ENCODE results near the gene CKAP2L. TPM values are rescaled to one million over a fixed set of nuclear protein-coding genes. Genes with fewer than 3 reads are reported as not detected.

The CKAP2L gene
- total RNA-seq, 1 experiment from 2014 or later: 42.5 TPM

DNA sequence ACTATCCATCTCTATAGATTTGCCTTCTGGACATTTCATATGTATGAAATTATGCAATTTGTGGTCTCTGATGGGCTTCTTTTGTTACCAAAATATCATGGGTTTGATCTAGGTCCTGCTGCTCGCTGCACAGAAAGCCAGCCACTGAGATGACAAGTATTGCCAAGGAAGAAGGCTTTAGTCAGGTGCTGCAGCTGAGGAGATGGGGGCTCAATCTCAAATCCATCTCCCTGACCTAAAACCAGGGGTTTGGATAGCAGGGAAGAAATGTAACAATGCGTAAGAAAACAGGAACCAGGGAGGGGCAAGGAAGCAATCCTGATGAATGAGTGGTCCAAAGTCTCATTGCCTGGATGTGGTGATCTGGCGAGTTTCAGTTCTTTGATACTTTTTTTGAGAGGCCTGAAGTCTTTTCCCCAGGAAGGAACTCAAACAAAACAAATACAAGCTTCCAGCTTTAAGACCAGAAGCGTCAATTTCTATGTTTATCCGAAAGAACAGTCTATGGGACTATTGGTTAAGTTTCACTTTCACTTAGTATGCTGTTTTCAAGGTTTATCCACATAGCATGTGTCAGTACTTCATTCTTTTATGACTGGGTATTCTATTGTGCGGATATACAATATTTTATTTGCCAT is 3.4 kb upstream of the CKAP2L start:
- CTCF ChIA-PET: no interaction called here
- DNase-seq: no peak
- peaks cover 41% of the 10 kb centered on the region for H3K4me1 Mint-ChIP-seq (ENCODE audit: low read depth, unreplicated experiment)
- H3K27ac Mint-ChIP-seq (ENCODE audit: unreplicated experiment): no peak overlapping the region
- TF ChIP-seq, protein P1, sequence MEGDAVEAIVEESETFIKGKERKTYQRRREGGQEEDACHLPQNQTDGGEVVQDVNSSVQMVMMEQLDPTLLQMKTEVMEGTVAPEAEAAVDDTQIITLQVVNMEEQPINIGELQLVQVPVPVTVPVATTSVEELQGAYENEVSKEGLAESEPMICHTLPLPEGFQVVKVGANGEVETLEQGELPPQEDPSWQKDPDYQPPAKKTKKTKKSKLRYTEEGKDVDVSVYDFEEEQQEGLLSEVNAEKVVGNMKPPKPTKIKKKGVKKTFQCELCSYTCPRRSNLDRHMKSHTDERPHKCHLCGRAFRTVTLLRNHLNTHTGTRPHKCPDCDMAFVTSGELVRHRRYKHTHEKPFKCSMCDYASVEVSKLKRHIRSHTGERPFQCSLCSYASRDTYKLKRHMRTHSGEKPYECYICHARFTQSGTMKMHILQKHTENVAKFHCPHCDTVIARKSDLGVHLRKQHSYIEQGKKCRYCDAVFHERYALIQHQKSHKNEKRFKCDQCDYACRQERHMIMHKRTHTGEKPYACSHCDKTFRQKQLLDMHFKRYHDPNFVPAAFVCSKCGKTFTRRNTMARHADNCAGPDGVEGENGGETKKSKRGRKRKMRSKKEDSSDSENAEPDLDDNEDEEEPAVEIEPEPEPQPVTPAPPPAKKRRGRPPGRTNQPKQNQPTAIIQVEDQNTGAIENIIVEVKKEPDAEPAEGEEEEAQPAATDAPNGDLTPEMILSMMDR (IDR thresholded peaks at IDR 0.05; ENCODE audit: unreplicated experiment): no peak
- no peak overlapping the region for H3K4me3 Mint-ChIP-seq (ENCODE audit: low read depth, unreplicated experiment)
- H3K36me3 Mint-ChIP-seq (ENCODE audit: insufficient read depth, unreplicated experiment): peaks cover 20% of the 10 kb centered on the region
- H3K27me3 Mint-ChIP-seq (ENCODE audit: unreplicated experiment): no peaks in the 10 kb centered on the region
- intact Hi-C loops (cut with micrococcal nuclease; ENCODE audit: unreplicated experiment): no loop called here
- BruUV-seq (replicated peaks): no TSS peak
- peaks cover 10% of the 10 kb centered on the region for H3K9me3 Mint-ChIP-seq (ENCODE audit: low read depth, unreplicated experiment)

DNA sequence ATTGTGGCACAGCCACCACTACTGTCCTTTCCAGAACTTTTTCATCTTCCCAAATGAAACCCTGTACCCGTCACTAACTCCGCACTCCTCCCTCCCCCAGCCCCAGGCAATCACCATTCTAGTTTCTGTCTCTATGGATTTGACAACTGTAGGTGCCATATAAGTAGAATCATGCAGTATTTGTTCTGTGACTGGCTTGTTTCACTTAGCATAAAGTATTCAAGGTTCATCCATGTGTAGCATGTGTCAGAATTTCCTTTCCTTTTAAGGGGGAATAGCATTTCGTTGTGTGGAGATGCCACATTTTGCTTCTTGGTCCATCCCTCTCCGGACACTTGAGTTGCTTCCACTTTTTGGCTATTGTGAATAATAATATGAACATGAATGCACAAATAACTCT is 842 bp upstream of the CKAP2L start:
- intact Hi-C loops (cut with micrococcal nuclease; ENCODE audit: unreplicated experiment): no loop called here
- H3K4me3 Mint-ChIP-seq (ENCODE audit: low read depth, unreplicated experiment): peak overlapping the region; percentile 98
- no peak overlapping the region for H3K27ac Mint-ChIP-seq (ENCODE audit: unreplicated experiment)
- TSS peak; percentile 44 for BruUV-seq (replicated peaks)
- peaks cover 56% of the 10 kb centered on the region for H3K4me1 Mint-ChIP-seq (ENCODE audit: low read depth, unreplicated experiment)
- peaks cover 10% of the 10 kb centered on the region for H3K9me3 Mint-ChIP-seq (ENCODE audit: low read depth, unreplicated experiment)
- no peak for DNase-seq
- H3K36me3 Mint-ChIP-seq (ENCODE audit: insufficient read depth, unreplicated experiment): peaks cover 35% of the 10 kb centered on the region
- CTCF ChIA-PET: interaction anchor here (0.7 kb wide), 1 partner anchor 19 kb away, joined by 3 read pairs; the partner anchor contains the start of gene IL1A
- no peaks in the 10 kb centered on the region for H3K27me3 Mint-ChIP-seq (ENCODE audit: unreplicated experiment)
- TF ChIP-seq, protein P1 (IDR thresholded peaks at IDR 0.05; ENCODE audit: unreplicated experiment): no peak

DNA sequence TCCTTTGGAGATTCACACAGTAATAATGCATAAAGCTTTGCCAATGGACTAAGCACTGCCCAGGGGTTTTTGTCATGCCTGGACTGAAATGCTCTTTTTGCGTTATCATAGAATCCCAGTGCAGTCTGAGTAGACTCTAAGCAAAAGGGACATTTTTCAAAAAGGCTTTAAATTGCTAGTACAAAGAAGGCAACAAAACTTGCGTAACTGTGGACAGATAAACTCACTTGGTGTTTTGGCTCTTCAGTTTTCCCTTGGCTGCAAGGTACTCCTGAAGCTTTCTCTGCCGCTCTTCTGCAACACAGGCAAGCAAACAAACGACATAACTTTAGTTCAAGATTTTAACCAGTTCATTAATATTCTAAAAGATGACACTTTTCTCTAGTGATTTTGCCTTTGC is 2.1 kb downstream of the CKAP2L start:
- H3K36me3 Mint-ChIP-seq (ENCODE audit: insufficient read depth, unreplicated experiment): peaks cover 45% of the 10 kb centered on the region
- intact Hi-C loops (cut with micrococcal nuclease; ENCODE audit: unreplicated experiment): loop anchor here (5.0 kb wide), 1 partner anchor 125 kb away; no protein-coding TSS in a partner anchor
- TF ChIP-seq, protein P1 (IDR thresholded peaks at IDR 0.05; ENCODE audit: unreplicated experiment): no peak
- no TSS peak for BruUV-seq (replicated peaks)
- H3K27me3 Mint-ChIP-seq (ENCODE audit: unreplicated experiment): no peaks in the 10 kb centered on the region
- H3K27ac Mint-ChIP-seq (ENCODE audit: unreplicated experiment): peak overlapping the region; percentile 24
- no peak for DNase-seq
- H3K4me3 Mint-ChIP-seq (ENCODE audit: low read depth, unreplicated experiment): peak overlapping the region; percentile 98
- peaks cover 48% of the 10 kb centered on the region for H3K4me1 Mint-ChIP-seq (ENCODE audit: low read depth, unreplicated experiment)
- CTCF ChIA-PET: interaction anchor here (0.6 kb wide), 1 partner anchor 179 kb away, joined by 6 read pairs; no protein-coding TSS in a partner anchor
- peaks cover 2% of the 10 kb centered on the region for H3K9me3 Mint-ChIP-seq (ENCODE audit: low read depth, unreplicated experiment)

DNA sequence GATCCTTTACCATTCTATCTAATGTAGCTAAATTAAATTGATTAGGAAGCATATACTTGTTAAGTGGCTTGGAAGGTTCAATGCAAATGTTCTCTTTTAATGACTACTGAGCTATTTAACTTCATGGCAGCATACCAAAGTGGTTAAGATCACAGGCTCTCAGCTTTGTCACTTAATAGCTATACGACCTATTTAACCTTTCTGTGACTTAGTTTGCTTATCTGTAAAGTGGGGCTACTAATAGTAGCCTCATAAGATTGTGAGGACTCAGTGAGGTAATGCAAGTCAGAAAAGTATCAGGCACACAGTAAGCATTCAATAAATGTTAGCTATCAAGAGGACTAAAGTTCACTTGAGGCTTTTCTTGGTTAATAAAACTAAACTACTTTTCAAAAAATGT is 4.3 kb downstream of the CKAP2L start:
- TF ChIP-seq, protein P1 (IDR thresholded peaks at IDR 0.05; ENCODE audit: unreplicated experiment): no peak
- no peak overlapping the region for H3K27ac Mint-ChIP-seq (ENCODE audit: unreplicated experiment)
- BruUV-seq (replicated peaks): no TSS peak

More for the DNA sequence above, 4.3 kb downstream of the CKAP2L start:
- no peak overlapping the region for H3K4me3 Mint-ChIP-seq (ENCODE audit: low read depth, unreplicated experiment)
- no peak for DNase-seq
- H3K4me1 Mint-ChIP-seq (ENCODE audit: low read depth, unreplicated experiment): peaks cover 34% of the 10 kb centered on the region
- H3K27me3 Mint-ChIP-seq (ENCODE audit: unreplicated experiment): no peaks in the 10 kb centered on the region
- H3K9me3 Mint-ChIP-seq (ENCODE audit: low read depth, unreplicated experiment): no peaks in the 10 kb centered on the region
- peaks cover 45% of the 10 kb centered on the region for H3K36me3 Mint-ChIP-seq (ENCODE audit: insufficient read depth, unreplicated experiment)
- intact Hi-C loops (cut with micrococcal nuclease; ENCODE audit: unreplicated experiment): loop anchor here (5.0 kb wide), 1 partner anchor 127 kb away; no protein-coding TSS in a partner anchor
- CTCF ChIA-PET: interaction anchor here (0.5 kb wide), 1 partner anchor 115 kb away, joined by 6 read pairs; no protein-coding TSS in a partner anchor
